Measurements from ENCODE around the gene CERS1.

The CERS1 gene

DNA sequence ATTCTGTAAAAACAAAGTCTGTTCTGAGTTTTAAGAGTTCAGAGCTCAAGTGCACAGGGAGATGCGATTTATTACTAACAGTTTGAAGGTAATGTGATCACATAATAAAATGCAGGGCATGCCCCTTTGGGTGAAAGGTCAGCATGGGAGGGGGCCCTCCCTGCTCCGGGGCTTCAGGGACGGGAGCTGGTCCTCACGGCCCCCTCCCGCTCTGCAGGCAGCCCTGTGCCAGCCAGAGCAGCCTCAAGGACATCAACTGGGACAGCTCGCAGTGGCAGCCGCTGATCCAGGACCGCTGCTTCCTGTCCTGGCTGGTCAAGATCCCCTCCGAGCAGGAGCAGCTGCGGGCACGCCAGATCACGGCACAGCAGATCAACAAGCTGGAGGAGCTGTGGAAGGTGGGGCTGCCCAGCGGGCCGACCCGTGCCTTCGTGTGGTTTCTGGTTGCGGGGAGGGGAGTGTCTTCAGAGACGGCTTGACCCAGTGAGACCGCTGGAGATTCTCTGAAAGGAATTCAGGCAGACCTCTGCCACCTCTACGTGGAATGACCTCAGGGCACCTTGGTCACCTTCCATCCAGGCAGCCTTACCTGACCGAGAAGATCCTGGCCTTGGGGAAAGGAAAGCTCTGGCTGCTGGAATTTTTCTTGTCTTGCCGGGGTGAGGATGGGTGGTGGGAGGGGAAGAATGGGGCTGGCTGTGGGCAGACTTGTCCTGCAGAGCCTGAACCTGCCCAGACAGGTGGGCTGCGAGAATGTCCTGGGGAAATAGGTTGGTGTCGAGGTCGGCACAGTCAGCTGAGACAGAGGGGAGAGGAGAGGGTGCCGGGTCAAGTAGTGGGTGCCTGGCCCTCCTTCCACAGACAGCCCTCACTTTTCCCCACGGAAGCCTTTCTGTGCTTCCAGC, 45.2 kb downstream of the CERS1 start:
- DNase-seq (ENCODE audit: low spot score) = no peak
- H3K27ac ChIP-seq = peak overlapping the region; percentile 80
- TF ChIP-seq, protein P1, sequence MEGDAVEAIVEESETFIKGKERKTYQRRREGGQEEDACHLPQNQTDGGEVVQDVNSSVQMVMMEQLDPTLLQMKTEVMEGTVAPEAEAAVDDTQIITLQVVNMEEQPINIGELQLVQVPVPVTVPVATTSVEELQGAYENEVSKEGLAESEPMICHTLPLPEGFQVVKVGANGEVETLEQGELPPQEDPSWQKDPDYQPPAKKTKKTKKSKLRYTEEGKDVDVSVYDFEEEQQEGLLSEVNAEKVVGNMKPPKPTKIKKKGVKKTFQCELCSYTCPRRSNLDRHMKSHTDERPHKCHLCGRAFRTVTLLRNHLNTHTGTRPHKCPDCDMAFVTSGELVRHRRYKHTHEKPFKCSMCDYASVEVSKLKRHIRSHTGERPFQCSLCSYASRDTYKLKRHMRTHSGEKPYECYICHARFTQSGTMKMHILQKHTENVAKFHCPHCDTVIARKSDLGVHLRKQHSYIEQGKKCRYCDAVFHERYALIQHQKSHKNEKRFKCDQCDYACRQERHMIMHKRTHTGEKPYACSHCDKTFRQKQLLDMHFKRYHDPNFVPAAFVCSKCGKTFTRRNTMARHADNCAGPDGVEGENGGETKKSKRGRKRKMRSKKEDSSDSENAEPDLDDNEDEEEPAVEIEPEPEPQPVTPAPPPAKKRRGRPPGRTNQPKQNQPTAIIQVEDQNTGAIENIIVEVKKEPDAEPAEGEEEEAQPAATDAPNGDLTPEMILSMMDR (conservative IDR thresholded peaks at IDR 0.05; ENCODE audit: low read depth) = no peak
- ChIA-PET CTCF (interaction anchor here (1.1 kb wide), 1 partner anchor 241 kb away, joined by 3 read pairs; no protein-coding TSS in a partner anchor), POLR2A (ENCODE audit: low non-redundant PET) (no interaction called here)

DNA sequence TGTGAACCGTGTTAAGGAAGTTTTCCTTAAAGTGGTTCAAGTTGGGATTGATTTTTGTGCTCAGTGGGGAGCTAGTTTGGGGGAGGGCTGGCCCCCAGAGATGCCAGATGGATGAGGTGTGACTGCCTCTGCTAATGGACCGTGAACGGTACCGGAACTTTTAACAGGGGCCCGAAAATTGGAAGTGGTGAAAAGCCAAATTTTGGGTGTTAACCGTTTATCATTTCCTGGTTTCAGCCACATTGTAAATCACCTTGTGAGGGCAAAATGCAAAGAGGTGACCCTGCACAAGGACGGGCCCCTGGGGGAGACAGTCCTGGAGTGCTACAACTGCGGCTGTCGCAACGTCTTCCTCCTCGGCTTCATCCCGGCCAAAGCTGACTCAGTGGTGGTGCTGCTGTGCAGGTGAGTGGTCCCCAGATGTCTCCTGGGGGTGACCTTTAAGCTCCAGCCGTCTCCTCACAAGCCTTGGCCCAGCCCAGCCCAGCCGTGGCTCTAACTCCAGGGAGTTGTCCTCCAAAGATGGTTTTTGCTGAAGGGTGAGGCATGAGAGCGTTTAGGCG, 46.0 kb downstream of the CERS1 start:
- ChIA-PET CTCF (interaction anchor here (1.1 kb wide), 1 partner anchor 240 kb away, joined by 3 read pairs; no protein-coding TSS in a partner anchor), POLR2A (ENCODE audit: low non-redundant PET) (no interaction called here)
- no peak for DNase-seq (ENCODE audit: low spot score)
- peak overlapping the region; percentile 80 for H3K27ac ChIP-seq
- TF ChIP-seq, protein P1 (conservative IDR thresholded peaks at IDR 0.05; ENCODE audit: low read depth) = no peak

DNA sequence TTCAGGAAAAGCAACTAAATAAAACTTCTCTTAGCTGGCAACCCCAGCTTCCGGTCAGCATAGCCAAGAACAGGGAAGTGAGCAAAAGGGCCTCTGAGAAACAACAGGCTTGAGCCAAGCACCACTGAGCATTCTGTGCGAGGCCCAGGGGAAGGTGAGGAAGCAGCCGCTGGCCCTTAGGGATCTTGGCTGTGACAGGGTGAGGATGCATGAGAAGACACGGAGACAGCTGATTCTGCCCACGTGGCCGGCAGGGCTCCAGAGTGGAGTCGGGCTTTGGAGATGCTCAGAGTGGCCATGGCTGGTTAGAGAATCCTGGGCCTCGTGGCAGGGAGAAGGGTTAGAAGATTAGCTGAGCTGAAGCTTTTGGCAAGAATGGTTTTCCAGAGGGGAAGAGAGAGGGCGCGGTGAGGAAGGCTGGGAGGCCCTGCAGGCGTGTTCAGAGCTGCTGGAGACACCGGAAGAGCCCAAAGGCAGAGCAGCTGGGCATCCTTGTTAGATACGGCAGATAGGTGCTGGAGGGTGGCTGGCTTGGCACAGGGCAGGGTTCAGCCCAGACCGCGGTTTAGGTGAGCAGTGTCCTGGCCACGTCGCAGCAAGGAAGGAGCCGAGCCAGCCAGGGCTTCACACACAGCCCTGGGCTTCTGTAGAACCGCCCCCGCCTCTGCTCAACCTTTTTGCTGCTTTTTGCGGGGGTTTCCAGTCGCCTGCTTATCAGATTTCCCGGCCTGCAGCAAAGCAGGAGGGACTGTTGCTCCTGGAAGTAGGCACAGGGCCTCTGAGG, 46.9 kb downstream of the CERS1 start:
- peak; percentile 16 for DNase-seq (ENCODE audit: low spot score)
- ChIA-PET CTCF (interaction anchor here (2.4 kb wide), 2 partner anchors 76 to 255 kb away, joined by 10 to 24 read pairs; no protein-coding TSS in a partner anchor), POLR2A (ENCODE audit: low non-redundant PET) (no interaction called here)
- TF ChIP-seq, protein P1 (conservative IDR thresholded peaks at IDR 0.05; ENCODE audit: low read depth) = no peak
- peak overlapping the region; percentile 80 for H3K27ac ChIP-seq

DNA sequence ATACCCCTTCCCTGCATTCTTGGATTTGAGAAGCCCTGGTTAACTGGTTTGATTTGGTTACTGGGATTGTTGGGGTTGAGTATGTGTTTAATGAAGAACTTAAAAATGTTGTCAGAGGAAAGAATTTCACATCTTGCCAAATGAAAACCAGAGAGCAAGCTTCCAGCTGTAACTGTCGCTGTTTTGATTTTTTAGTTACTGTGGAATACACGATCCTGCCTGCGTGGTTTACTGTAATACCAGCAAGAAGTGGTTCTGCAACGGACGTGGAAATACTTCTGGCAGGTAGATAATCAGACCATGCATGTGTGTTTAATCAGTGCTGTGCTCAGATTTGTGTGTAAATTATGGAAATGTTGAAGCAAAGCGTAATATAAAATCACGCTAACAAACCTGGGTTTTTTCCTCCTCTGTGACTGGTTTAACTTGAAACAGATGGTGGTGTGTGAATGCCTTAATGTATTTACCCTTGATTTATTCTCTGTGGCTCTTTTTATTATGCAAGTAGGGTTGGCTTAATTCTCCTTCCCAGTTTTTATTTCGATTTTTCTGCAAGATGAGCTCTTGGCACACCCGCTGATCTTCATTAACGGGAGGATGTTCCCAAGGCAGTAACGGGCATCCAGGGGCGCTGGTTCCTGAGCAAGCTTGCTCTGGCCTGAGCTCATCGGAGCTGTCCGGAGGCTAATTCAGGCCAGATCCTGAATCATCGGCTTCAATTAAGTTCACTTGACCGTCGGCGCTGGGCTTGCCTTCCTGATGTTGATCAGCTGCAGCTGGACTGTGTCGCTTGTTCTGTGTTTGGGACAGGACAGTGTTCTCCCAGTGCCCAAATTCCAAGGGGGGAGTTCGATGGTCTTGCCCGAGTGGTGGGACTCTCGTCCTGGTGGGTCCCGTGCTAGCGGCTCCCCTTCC, 48.2 kb downstream of the CERS1 start:
- TF ChIP-seq, protein P1 (conservative IDR thresholded peaks at IDR 0.05; ENCODE audit: low read depth) = peak; percentile 68
- POLR2A ChIA-PET (ENCODE audit: low non-redundant PET) = interaction anchor here (0.8 kb wide), 1 partner anchor 259 kb away, joined by 3 read pairs; the partner anchor contains the start of gene REX1BD
- peak overlapping the region; percentile 80 for H3K27ac ChIP-seq
- DNase-seq (ENCODE audit: low spot score) = no peak
- CTCF ChIA-PET = interaction anchor here (0.6 to 2.4 kb wide), 15 partner anchors 12 to 676 kb away, joined by 3 to 24 read pairs (median 4); partner anchors contain the start of genes CRLF1 and IQCN

DNA sequence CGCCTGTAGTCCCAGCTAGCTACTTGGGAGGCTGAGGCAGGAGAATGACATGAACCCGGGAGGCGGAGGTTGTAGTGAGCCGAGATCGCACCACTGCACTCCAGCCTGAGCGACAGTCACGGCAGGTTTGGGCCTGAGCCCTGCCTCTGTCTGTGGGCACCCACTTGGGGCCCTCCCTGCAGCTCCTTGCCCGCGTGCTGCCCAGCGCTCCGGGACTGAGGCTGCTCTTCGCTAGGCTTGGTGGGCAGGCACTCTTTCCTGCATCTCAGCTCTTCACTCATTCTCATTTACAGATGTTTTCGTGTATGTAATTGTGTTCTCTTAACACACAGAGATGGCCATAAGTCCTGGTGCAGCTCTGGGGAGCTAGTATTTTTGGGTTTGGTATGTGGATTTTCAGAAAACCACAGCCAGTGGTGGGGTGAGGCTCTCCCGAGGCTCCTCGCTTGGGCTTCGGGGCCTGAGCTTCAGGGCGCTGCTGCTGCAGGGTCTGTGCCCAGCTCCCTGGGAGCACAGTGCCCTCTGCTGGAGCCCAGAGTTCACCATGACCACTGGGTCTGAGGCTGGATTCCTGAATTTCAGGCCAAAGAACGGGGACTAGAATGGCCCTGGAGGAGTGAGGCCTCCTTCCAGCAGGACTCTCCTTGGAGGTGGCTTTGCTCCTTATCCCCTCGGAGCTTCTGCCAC, 49.0 kb downstream of the CERS1 start:
- peak; percentile 67 for DNase-seq (ENCODE audit: low spot score)
- TF ChIP-seq, protein P1 (conservative IDR thresholded peaks at IDR 0.05; ENCODE audit: low read depth) = peak; percentile 94
- H3K27ac ChIP-seq = peak overlapping the region; percentile 57
- POLR2A ChIA-PET (ENCODE audit: low non-redundant PET) = interaction anchor here (0.8 kb wide), 1 partner anchor 258 kb away, joined by 3 read pairs; the partner anchor contains the start of gene REX1BD
- CTCF ChIA-PET = interaction anchor here (0.5 to 2.4 kb wide), 19 partner anchors 11 to 638 kb away, joined by 3 to 24 read pairs (median 4); partner anchors contain the start of gene CRLF1
